IMR-90 (cell line): Measurements from ENCODE around the gene P2RX3. TPM values are rescaled to one million over a fixed set of nuclear protein-coding genes. Genes with fewer than 3 reads are reported as not detected.

Source experiments
- ATAC-seq: fragments of 200-7000 bp; cut with Tn5 transposase; 2 replicates; pipeline ENCODE4 v1.9.1; 2020; ENCODE audit warnings: low read depth, mild to moderate bottlenecking, moderate library complexity
- BruUV-seq: library from RNA; stranded (reverse); fragments of 400-500 nt; replicated peaks from 2 replicates; lab custom pipeline; 2021; lab: Mats Ljungman, UMichigan
- CTCF ChIA-PET: fragments of 300-600 bp; formaldehyde crosslinking; extraction: SDS; loops from one replicate; lab custom pipeline; 2021; ENCODE audit warnings: antibody characterized with exemption; lab: Yijun Ruan, JAX
- POLR2A ChIA-PET: fragments of 300-600 bp; sonication (Branson Sonifier 250); formaldehyde crosslinking; loops from one replicate; lab custom pipeline; 2022; ENCODE audit warnings: antibody characterized with exemption; ENCODE audit not compliant: unreplicated experiment; lab: Charles Lee
- DNase-seq: peaks from one replicate; pipeline ENCODE4 v3.0.0; 2013
- H2AFZ ChIP-seq: replicated peaks from 2 replicates; pipeline ENCODE3; 2013; ENCODE audit warnings: low read length, mild to moderate bottlenecking; ENCODE audit not compliant: poor library complexity
- H2AK5ac ChIP-seq: 2 replicates; pipeline ENCODE4 v1.6.1; 2013; ENCODE audit warnings: low read depth, low read length, inconsistent platforms
- H2AK9ac ChIP-seq: replicated peaks from 2 replicates; pipeline ENCODE3; 2013; ENCODE audit warnings: mild to moderate bottlenecking, low read depth, low read length, moderate library complexity; ENCODE audit not compliant: poor library complexity
- H2BK120ac ChIP-seq: 2 replicates; pipeline ENCODE4 v1.6.1; 2013; ENCODE audit warnings: low read depth, low read length, inconsistent platforms
- H2BK15ac ChIP-seq: 3 replicates; pipeline ENCODE4 v1.6.1; 2013; ENCODE audit warnings: low read depth, low read length, inconsistent platforms
- H2BK20ac ChIP-seq: 2 replicates; pipeline ENCODE4 v1.6.1; 2013; ENCODE audit warnings: low read depth, mild to moderate bottlenecking, inconsistent platforms, low read length, moderate library complexity
- H2BK5ac ChIP-seq: 2 replicates; pipeline ENCODE4 v1.6.1; 2013; ENCODE audit warnings: mild to moderate bottlenecking, low read depth, low read length, inconsistent platforms; ENCODE audit not compliant: poor library complexity, severe bottlenecking
- H3K14ac ChIP-seq: replicated peaks from 2 replicates; pipeline ENCODE4 v1.6.1; 2013; ENCODE audit warnings: low read depth, low read length, inconsistent platforms
- H3K18ac ChIP-seq: 2 replicates; pipeline ENCODE4 v1.6.1; 2013; ENCODE audit warnings: low read depth, low read length, control low read depth
- H3K23ac ChIP-seq: 2 replicates; pipeline ENCODE4 v1.6.1; 2013; ENCODE audit warnings: low read depth, low read length, inconsistent platforms
- H3K27ac ChIP-seq: 2 replicates; pipeline ENCODE4 v1.5.1; 2013; ENCODE audit warnings: mild to moderate bottlenecking, control low read depth, low read length; ENCODE audit not compliant: insufficient read depth
- H3K27me3 ChIP-seq: 2 replicates; pipeline ENCODE4 v1.6.1; 2013; ENCODE audit warnings: low read length; ENCODE audit not compliant: control insufficient read depth, insufficient read depth
- H3K36me3 ChIP-seq: 2 replicates; pipeline ENCODE4 v1.6.1; 2013; ENCODE audit warnings: low read length, mixed read lengths; ENCODE audit not compliant: control insufficient read depth, insufficient read depth
- H3K4ac ChIP-seq: 2 replicates; pipeline ENCODE4 v1.6.1; 2013; ENCODE audit warnings: low read depth, low read length, inconsistent platforms
- H3K4me1 ChIP-seq: 2 replicates; pipeline ENCODE4 v1.6.1; 2013; ENCODE audit warnings: low read length, mixed read lengths; ENCODE audit not compliant: control insufficient read depth, insufficient read depth
- H3K4me2 ChIP-seq: 2 replicates; pipeline ENCODE4 v1.6.1; 2013; ENCODE audit warnings: low read depth, mild to moderate bottlenecking, control low read depth, low read length, moderate library complexity
- H3K4me3 ChIP-seq: 2 replicates; pipeline ENCODE4 v1.5.1; 2013; ENCODE audit warnings: low read depth, mild to moderate bottlenecking, control low read depth, low read length, moderate library complexity; ENCODE audit not compliant: insufficient read depth
- H3K56ac ChIP-seq: 2 replicates; pipeline ENCODE4 v1.6.1; 2013; ENCODE audit warnings: low read length, inconsistent platforms; ENCODE audit not compliant: insufficient read depth; ENCODE audit errors: extremely low read depth
- H3K79me1 ChIP-seq, 2 experiments: 2 replicates each; pipeline ENCODE4 v1.6.1; 2013; ENCODE audit warnings: low read length in 2 of 2, inconsistent platforms in 1 of 2, low read depth in 1 of 2
- H3K9ac ChIP-seq: 2 replicates; pipeline ENCODE4 v1.6.1; 2013; ENCODE audit warnings: low read depth, low read length, control low read depth
- H3K9me1 ChIP-seq: 2 replicates; pipeline ENCODE4 v1.6.1; 2013; ENCODE audit warnings: low read length, inconsistent platforms; ENCODE audit not compliant: insufficient read depth
- H3K9me3 ChIP-seq: 2 replicates; pipeline ENCODE4 v1.6.1; 2013; ENCODE audit warnings: low read length; ENCODE audit not compliant: control insufficient read depth, insufficient read depth
- H4K20me1 ChIP-seq: 2 replicates; pipeline ENCODE4 v1.6.1; 2013; ENCODE audit warnings: low read length, inconsistent platforms; ENCODE audit not compliant: insufficient read depth
- H4K5ac ChIP-seq: 2 replicates; pipeline ENCODE4 v1.6.1; 2013; ENCODE audit warnings: mild to moderate bottlenecking, low read depth, low read length, control low read depth
- H4K8ac ChIP-seq, 2 experiments: 2 replicates each; pipeline ENCODE4 v1.6.1; 2013; ENCODE audit warnings: low read depth in 2 of 2, low read length in 2 of 2, control low read depth in 1 of 2, inconsistent platforms in 1 of 2
- H4K91ac ChIP-seq: 2 replicates; pipeline ENCODE4 v1.6.1; 2013; ENCODE audit warnings: low read depth, low read length, inconsistent platforms; ENCODE audit not compliant: insufficient read depth
- BHLHE40 ChIP-seq: fragments of 150-350 bp; IDR thresholded peaks from 2 replicates; pipeline ENCODE4 v1.6.1; 2016; ENCODE audit warnings: mild to moderate bottlenecking, low read depth, low read length
- CEBPB ChIP-seq: IDR thresholded peaks from 2 replicates; pipeline ENCODE4 v1.6.1; 2012; ENCODE audit warnings: low read depth, low read length, improper control_type of control experiment
- CHD1 ChIP-seq: IDR thresholded peaks from 2 replicates; pipeline ENCODE4 v1.6.1; 2012; ENCODE audit warnings: low read depth, low read length, improper control_type of control experiment
- CTCF ChIP-seq: conservative IDR thresholded peaks from 2 replicates; pipeline ENCODE4 v1.5.1; 2012; ENCODE audit warnings: mild to moderate bottlenecking, low read depth, low read length, improper control_type of control experiment
- ELK1 ChIP-seq: fragments of 150-350 bp; IDR thresholded peaks from 2 replicates; pipeline ENCODE4 v1.6.1; 2016; ENCODE audit warnings: low read depth, mild to moderate bottlenecking, low read length, moderate library complexity, borderline replicate concordance
- FOS ChIP-seq: fragments of 150-350 bp; IDR thresholded peaks from 2 replicates; pipeline ENCODE4 v1.6.1; 2016; ENCODE audit warnings: low read depth, low read length
- MAZ ChIP-seq: IDR thresholded peaks from 2 replicates; pipeline ENCODE4 v1.6.1; 2012; ENCODE audit warnings: low read depth, mild to moderate bottlenecking, low read length, improper control_type of control experiment, moderate library complexity, borderline replicate concordance
- MXI1 ChIP-seq: IDR thresholded peaks from 2 replicates; pipeline ENCODE4 v1.6.1; 2012; ENCODE audit warnings: low read depth, mild to moderate bottlenecking, low read length, moderate library complexity, borderline replicate concordance
- NFE2L2 ChIP-seq: fragments of 150-350 bp; IDR thresholded peaks from 2 replicates; pipeline ENCODE4 v1.6.1; 2016; ENCODE audit warnings: low read depth, mild to moderate bottlenecking, low read length
- POLR2A ChIP-seq: IDR thresholded peaks from 2 replicates; pipeline ENCODE4 v1.6.1; 2012; ENCODE audit warnings: mild to moderate bottlenecking, low read depth, low read length
- RFX5 ChIP-seq: IDR thresholded peaks from 2 replicates; pipeline ENCODE4 v1.8.0; 2012; ENCODE audit warnings: low read depth, mild to moderate bottlenecking, low read length, moderate library complexity
- SMC3 ChIP-seq: fragments of 150-350 bp; IDR thresholded peaks from 2 replicates; pipeline ENCODE4 v1.6.1; 2016; ENCODE audit warnings: low read depth, mild to moderate bottlenecking, antibody characterized with exemption, low read length, moderate library complexity
- USF2 ChIP-seq: fragments of 150-350 bp; IDR thresholded peaks from 2 replicates; pipeline ENCODE4 v1.6.1; 2017; ENCODE audit warnings: mild to moderate bottlenecking, antibody characterized with exemption, low read length, low read depth
- WGBS, 2 experiments: methylation state at CpG; one replicate each; pipeline versions ENCODE4 v1.1.5 to v1.1.7; 2013; ENCODE audit warnings: missing lambda C conversion rate in 2 of 2; ENCODE audit not compliant: insufficient read length in 1 of 2; ENCODE audit errors: extremely low coverage in 2 of 2; 5-methylcytosine and 5-hydroxymethylcytosine counted together
- dilution Hi-C: fragments of 300-500 bp; cut with HindIII; formaldehyde crosslinking; loops from one replicate; pipeline ENCODE4 v1.14.3; 2018; ENCODE audit warnings: low sequenced_read_pairs; ENCODE audit not compliant: unreplicated experiment
- in situ Hi-C: fragments of 300-500 bp; cut with MboI; formaldehyde crosslinking; loops from 3 replicates; pipeline ENCODE4 v1.14.3; 2019; ENCODE audit warnings: low sequenced_read_pairs, inconsistent platforms, mixed read lengths
- intact Hi-C: fragments of 100-400 bp; cut with micrococcal nuclease; formaldehyde crosslinking; loops from 2 replicates; pipeline ENCODE4 v1.10.0; 2022
- polyA plus RNA-seq, 3 experiments: library from polyadenylated mRNA; depleted of rRNA; stranded (reverse); fragments of >200 nt; gene quantifications; 2 replicates each; pipeline ENCODE4 v1.2.3, GENCODE V29; 2012; ENCODE audit warnings: low replicate concordance in 1 of 3
- total RNA-seq: library from RNA; depleted of rRNA; stranded (reverse); fragments of >200 nt; gene quantifications from 2 replicates; pipeline ENCODE4 v1.2.3, GENCODE V29; 2012

P2RX3 gene
- total and polyA plus RNA-seq, 2 of the 4 experiments (the other 2 are of a cell fraction): not detected

- H2BK5ac ChIP-seq: peak overlapping the region; percentile 62
- H3K9me3 ChIP-seq: no peaks in the 10 kb centered on the region
- peak; percentile 96 for DNase-seq
- peaks cover 20% of the 10 kb centered on the region for H3K9me1 ChIP-seq
- H3K79me1 ChIP-seq: no peaks in the 10 kb centered on the region
- peak overlapping the region; percentile 83 for H2BK120ac ChIP-seq
- in situ Hi-C loops (no loop called here), intact Hi-C loops (no loop called here), dilution Hi-C loops (no loop called here)
- peak overlapping the region; percentile 79 for H3K4ac ChIP-seq
- H2AFZ ChIP-seq: peak overlapping the region; percentile 88
- no peak overlapping the region for H3K56ac ChIP-seq
- H4K8ac ChIP-seq: peak overlapping the region; percentile 76 to 81
- peak overlapping the region; percentile 67 for H3K9ac ChIP-seq
- no peaks in the 10 kb centered on the region for H3K27me3 ChIP-seq
- peak; percentile 60 for ATAC-seq
- H3K4me2 ChIP-seq: peak overlapping the region; percentile 37; the same call in 1 of the 2 replicates
- BruUV-seq: no TSS peak
- H2BK15ac ChIP-seq: peak overlapping the region; percentile 68; the same call in 2 of the 3 replicates
- H2BK20ac ChIP-seq: peak overlapping the region; percentile 82
- H3K23ac ChIP-seq: peak overlapping the region; percentile 85; the same call in 1 of the 2 replicates
- CTCF ChIA-PET: interaction anchor here (1.4 to 1.5 kb wide), 2 partner anchors 11 to 40 kb away, joined by 5 read pairs; no protein-coding TSS in a partner anchor
- 4% methylated on average over 4 of the region's 11 CpGs; no CpG with 5 or more reads in 1 of the 2 experiments for WGBS, 2 experiments
- no peak overlapping the region for H3K4me3 ChIP-seq
- H4K91ac ChIP-seq: peak overlapping the region; percentile 80
- H3K27ac ChIP-seq: peak overlapping the region; percentile 61
- peaks cover 24% of the 10 kb centered on the region for H3K4me1 ChIP-seq
- H4K20me1 ChIP-seq: no peaks in the 10 kb centered on the region
- H2AK9ac ChIP-seq: peak overlapping the region; percentile 84
- peak overlapping the region; percentile 65 for H4K5ac ChIP-seq
- H2AK5ac ChIP-seq: peak overlapping the region; percentile 54; the same call in 1 of the 2 replicates
- H3K36me3 ChIP-seq: no peaks in the 10 kb centered on the region
- peak overlapping the region; percentile 81 for H3K14ac ChIP-seq
- POLR2A ChIA-PET: interaction anchor here (0.6 kb wide), 1 partner anchor 35 kb away, joined by 5 read pairs; no protein-coding TSS in a partner anchor
- peak overlapping the region; percentile 67 for H3K18ac ChIP-seq
- TF ChIP-seq SMC3: peak; percentile 4; the same call in 1 of the 2 replicates
- TF ChIP-seq USF2: no peak
- TF ChIP-seq CHD1: no peak
- no peak for TF ChIP-seq NFE2L2
- peak; percentile 25; the same call in 1 of the 2 replicates for TF ChIP-seq POLR2A
- no peak for TF ChIP-seq CTCF
- 0 out of 2 replicates have a peak, but pooled peaks have one; percentile 29 for TF ChIP-seq BHLHE40
- TF ChIP-seq MAZ: peak; percentile 48; the same call in 1 of the 2 replicates
- TF ChIP-seq RFX5: no peak
- peak; percentile 65 for TF ChIP-seq FOS
- TF ChIP-seq ELK1: no peak
- TF ChIP-seq MXI1: no peak
- peak; percentile 20; the same call in 1 of the 2 replicates for TF ChIP-seq CEBPB
Observed at GRCh38 chr11:57288771-57289579, 49.2 kb upstream of the P2RX3 start.
